Prostate gland (tissue), 2 donors: ENCODE measurements around the gene RNF213. TPM values are rescaled to one million over a fixed set of nuclear protein-coding genes. Genes with fewer than 3 reads are reported as not detected.

Source experiments
- DNase-seq: peaks from one replicate; pipeline ENCODE4 v3.0.0-alpha.2; 2019; ENCODE audit warnings: low spot score
- H3K27ac ChIP-seq, 2 donors: fragments of 200-600 bp; sonication (generic); 2 replicates each; pipeline ENCODE4 v1.5.1; 2017 to 2019
- H3K27me3 ChIP-seq: fragments of 200-600 bp; sonication (generic); replicated peaks from 2 replicates; pipeline ENCODE4 v1.5.1; 2019; ENCODE audit not compliant: insufficient read depth
- H3K36me3 ChIP-seq, 2 donors: fragments of 200-600 bp; sonication (generic); 1 replicate in 1 of 2; 2 replicates in 1 of 2; pipeline versions ENCODE4 v1.5.1 to v1.8.1; 2017 to 2019
- H3K4me1 ChIP-seq: fragments of 200-600 bp; sonication (generic); replicated peaks from 2 replicates; pipeline ENCODE4 v1.5.1; 2019
- H3K4me3 ChIP-seq, 2 donors: fragments of 200-600 bp; sonication (generic); 2 replicates each; pipeline ENCODE4 v1.5.1; 2017 to 2019
- H3K9me3 ChIP-seq: fragments of 200-600 bp; sonication (generic); 2 replicates; pipeline ENCODE4 v1.5.1; 2017
- CTCF ChIP-seq, 4 experiments: fragments of 200-600 bp in 2 of 4; fragments of 450-650 bp in 2 of 4; sonication (generic) in 2 of 4; IDR thresholded peaks; 1 replicate in 3 of 4; 2 replicates in 1 of 4; pipeline ENCODE4 v1.5.1; 2016 to 2019; ENCODE audit warnings: antibody characterized with exemption in 4 of 4, mild to moderate bottlenecking in 2 of 4, moderate library complexity in 2 of 4
- POLR2A ChIP-seq: fragments of 450-650 bp; IDR thresholded peaks from one replicate; pipeline ENCODE4 v1.6.1; 2016; ENCODE audit warnings: antibody characterized with exemption, mild to moderate bottlenecking
- POLR2AphosphoS5 ChIP-seq: sonication (generic); formaldehyde crosslinking; IDR thresholded peaks from one replicate; pipeline ENCODE4 v1.6.1; 2017; ENCODE audit warnings: antibody characterized with exemption
- WGBS: methylation state at CpG from one replicate; pipeline ENCODE4 v1.1.5; 2018; 5-methylcytosine and 5-hydroxymethylcytosine counted together
- intact Hi-C: fragments of 100-400 bp; cut with DNase I; formaldehyde crosslinking; loops from one replicate; pipeline ENCODE4 v1.14.2; 2022
- total RNA-seq, 2 donors: library from RNA; depleted of rRNA; stranded (reverse); fragments of >200 nt; gene quantifications; one replicate each; pipeline ENCODE4 v1.1.0, GENCODE V29; 2016

The RNF213 gene
- total RNA-seq, 2 donors from 2014 or later: 57.7 to 112 TPM

DNA sequence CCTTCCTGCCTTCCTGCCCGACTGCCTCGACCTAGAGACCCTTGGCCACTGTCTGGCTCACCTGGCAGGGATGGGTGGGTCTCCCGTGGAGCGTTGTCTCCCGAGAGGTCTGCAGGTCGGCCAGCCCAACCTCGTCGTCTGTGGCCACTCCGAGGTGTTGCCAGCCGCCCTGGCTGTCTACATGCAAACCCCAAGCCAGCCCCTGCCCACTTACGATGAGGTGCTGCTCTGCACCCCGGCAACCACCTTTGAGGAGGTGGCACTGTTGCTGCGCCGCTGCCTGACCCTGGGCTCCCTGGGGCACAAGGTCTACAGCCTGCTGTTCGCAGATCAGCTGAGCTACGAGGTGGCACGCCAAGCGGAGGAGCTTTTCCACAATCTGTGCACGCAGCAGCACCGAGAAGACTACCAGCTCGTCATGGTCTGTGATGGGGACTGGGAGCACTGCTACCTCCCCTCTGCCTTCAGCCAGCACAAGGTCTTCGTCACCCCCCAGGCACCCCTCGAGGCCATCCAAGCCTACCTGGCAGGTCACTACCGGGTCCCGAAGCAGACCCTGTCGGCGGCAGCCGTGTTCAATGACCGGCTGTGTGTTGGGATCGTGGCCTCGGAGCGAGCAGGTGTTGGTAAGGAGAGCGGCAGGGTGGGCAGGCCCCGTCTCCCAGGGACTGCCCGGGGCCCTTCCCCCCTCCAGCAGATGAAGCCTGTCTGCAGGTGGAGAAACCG is 79.2 kb downstream of the RNF213 start:
- Histone ChIP-seq H3K4me1 (no peaks in the 10 kb centered on the region), H3K36me3 (peaks cover 13 to 35% of the 10 kb centered on the region in 2 donors), H3K27me3 (no peaks in the 10 kb centered on the region), H3K27ac (no peak overlapping the region), H3K9me3 (no peaks in the 10 kb centered on the region), H3K4me3 (no peak overlapping the region)
- TF ChIP-seq POLR2A: no peak
- TF ChIP-seq POLR2AphosphoS5: no peak
- 93% methylated on average over 34 of the region's 36 CpGs for WGBS
- intact Hi-C loops: no loop called here
- DNase-seq: no peak

GRCh38 chr17:80345321-80345720 is 84.7 kb downstream of the RNF213 start:
- intact Hi-C loops: no loop called here
- H3K4me3 ChIP-seq: no peak overlapping the region
- 97% methylated on average over 15 of the region's 15 CpGs for WGBS
- no peaks in the 10 kb centered on the region for H3K4me1 ChIP-seq
- no peak for TF ChIP-seq POLR2A
- H3K27me3 ChIP-seq: no peaks in the 10 kb centered on the region
- no peak for DNase-seq
- peaks cover 23 to 47% of the 10 kb centered on the region in 2 donors for H3K36me3 ChIP-seq
- H3K27ac ChIP-seq: no peak overlapping the region
- H3K9me3 ChIP-seq: no peaks in the 10 kb centered on the region

DNA sequence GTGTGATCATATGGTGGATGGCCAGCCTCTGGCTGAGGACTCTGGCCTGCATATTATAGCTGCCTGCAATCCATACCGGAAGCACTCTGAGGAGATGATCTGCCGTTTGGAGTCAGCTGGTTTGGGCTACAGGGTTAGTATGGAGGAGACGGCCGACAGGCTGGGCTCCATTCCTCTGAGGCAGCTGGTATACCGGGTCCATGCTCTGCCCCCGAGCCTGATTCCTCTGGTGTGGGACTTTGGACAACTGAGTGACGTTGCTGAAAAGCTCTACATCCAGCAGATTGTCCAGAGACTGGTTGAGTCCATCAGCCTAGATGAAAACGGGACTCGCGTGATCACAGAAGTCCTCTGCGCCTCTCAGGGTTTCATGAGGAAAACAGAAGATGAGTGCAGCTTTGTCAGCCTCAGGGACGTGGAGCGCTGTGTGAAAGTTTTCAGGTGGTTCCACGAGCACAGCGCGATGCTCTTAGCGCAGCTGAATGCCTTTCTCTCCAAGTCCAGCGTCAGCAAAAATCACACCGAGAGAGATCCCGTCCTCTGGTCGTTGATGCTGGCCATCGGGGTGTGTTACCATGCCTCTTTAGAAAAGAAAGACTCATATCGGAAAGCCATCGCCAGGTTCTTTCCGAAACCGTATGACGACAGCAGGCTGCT is 85.3 kb downstream of the RNF213 start:
- no peaks in the 10 kb centered on the region for H3K9me3 ChIP-seq
- 97% methylated on average over 27 of the region's 27 CpGs for WGBS
- H3K4me3 ChIP-seq: no peak overlapping the region
- TF ChIP-seq CTCF (IDR thresholded peaks at IDR 0.05): no peak
- no peak for TF ChIP-seq POLR2A
- no peak for TF ChIP-seq POLR2AphosphoS5
- no peak for DNase-seq
- H3K4me1 ChIP-seq: no peaks in the 10 kb centered on the region
- intact Hi-C loops: no loop called here
- no peak overlapping the region for H3K27ac ChIP-seq
- peaks cover 23 to 46% of the 10 kb centered on the region in 2 donors for H3K36me3 ChIP-seq
- no peaks in the 10 kb centered on the region for H3K27me3 ChIP-seq

GRCh38 chr17:80346498-80347275 is 86.0 kb downstream of the RNF213 start:
- 95% methylated on average over 38 of the region's 38 CpGs for WGBS

GRCh38 chr17:80347536-80347935 is 86.9 kb downstream of the RNF213 start:
- Histone ChIP-seq H3K4me3 (no peak overlapping the region), H3K27ac (no peak overlapping the region), H3K36me3 (peaks cover 32 to 53% of the 10 kb centered on the region in 2 donors), H3K4me1 (no peaks in the 10 kb centered on the region), H3K9me3 (no peaks in the 10 kb centered on the region), H3K27me3 (no peaks in the 10 kb centered on the region)
- 93% methylated on average over 19 of the region's 19 CpGs for WGBS
- DNase-seq: no peak
- intact Hi-C loops: no loop called here
- no peak for TF ChIP-seq POLR2AphosphoS5
- no peak for TF ChIP-seq POLR2A
- TF ChIP-seq CTCF (IDR thresholded peaks at IDR 0.05): no peak

More at GRCh38 chr17:80346498-80347275, 86.0 kb downstream of the RNF213 start:
- Histone ChIP-seq H3K4me3 (no peak overlapping the region), H3K27ac (no peak overlapping the region), H3K4me1 (no peaks in the 10 kb centered on the region), H3K36me3 (peaks cover 23 to 46% of the 10 kb centered on the region in 2 donors), H3K27me3 (no peaks in the 10 kb centered on the region), H3K9me3 (no peaks in the 10 kb centered on the region)
- DNase-seq: no peak
- TF ChIP-seq POLR2AphosphoS5 (no peak), POLR2A (no peak), CTCF (IDR thresholded peaks at IDR 0.05) (no peak)
- intact Hi-C loops: no loop called here
